Cortex of kidney (tissue), 1 donor: ENCODE results near the gene BRIP1.
"Not testable (repeated sequence)": the region's sequence is repeated elsewhere in the genome, so short reads cannot be mapped to it uniquely, and the experiment has no call there.

Experiments used
- DNase-seq: peaks from one replicate; lab custom pipeline; 2025; lab: John Stamatoyannopoulos, UW

Gene BRIP1

GRCh38 chr17:61799812-61800484 lies 63.4 kb downstream of the BRIP1 start:
- no peak for DNase-seq

- DNase-seq, result no peak
Measured at GRCh38 chr17:61797283-61797682, 66.0 kb downstream of the BRIP1 start.

- DNase-seq, result no peak
Measured at GRCh38 chr17:61795546-61795945, 67.8 kb downstream of the BRIP1 start.

GRCh38 chr17:61794792-61795191 lies 68.5 kb downstream of the BRIP1 start:
- no peak for DNase-seq

- DNase-seq, result no peak
Measured at GRCh38 chr17:61794242-61794641, 69.1 kb downstream of the BRIP1 start.

- no peak for DNase-seq
Measured at GRCh38 chr17:61793565-61793964, 69.8 kb downstream of the BRIP1 start.

GRCh38 chr17:61789872-61790271 lies 73.5 kb downstream of the BRIP1 start:
- DNase-seq, result no peak

- no peak for DNase-seq
Measured at GRCh38 chr17:61786088-61786487, 77.2 kb downstream of the BRIP1 start.

- DNase-seq, result no peak
Measured at GRCh38 chr17:61784510-61784909, 78.8 kb downstream of the BRIP1 start.

- no peak for DNase-seq
Measured at GRCh38 chr17:61783556-61784304, 79.6 kb downstream of the BRIP1 start.

GRCh38 chr17:61783120-61783519 lies 80.2 kb downstream of the BRIP1 start:
- DNase-seq, result no peak

GRCh38 chr17:61782683-61783082 lies 80.6 kb downstream of the BRIP1 start:
- no peak for DNase-seq

- DNase-seq, result no peak
Measured at GRCh38 chr17:61775364-61775763, 88.0 kb downstream of the BRIP1 start.

GRCh38 chr17:61774724-61775123 lies 88.6 kb downstream of the BRIP1 start:
- DNase-seq, result no peak

- DNase-seq, result not testable (repeated sequence)
Measured at GRCh38 chr17:61774087-61774486, 89.2 kb downstream of the BRIP1 start.

GRCh38 chr17:61770752-61771533 lies 92.4 kb downstream of the BRIP1 start:
- DNase-seq, result no peak

GRCh38 chr17:61770043-61770442 lies 93.3 kb downstream of the BRIP1 start:
- DNase-seq, result no peak

GRCh38 chr17:61768405-61768804 lies 94.9 kb downstream of the BRIP1 start:
- DNase-seq, result no peak

- no peak for DNase-seq
Measured at GRCh38 chr17:61766520-61766919, 96.8 kb downstream of the BRIP1 start.

- DNase-seq, result no peak
Measured at GRCh38 chr17:61764846-61765245, 98.5 kb downstream of the BRIP1 start.

GRCh38 chr17:61761827-61762226 lies 101.5 kb downstream of the BRIP1 start:
- no peak for DNase-seq

- DNase-seq, result no peak
Measured at GRCh38 chr17:61759362-61759761, 104.0 kb downstream of the BRIP1 start.

GRCh38 chr17:61758430-61758829 lies 104.9 kb downstream of the BRIP1 start:
- no peak for DNase-seq
